K562 (cell line): Measurements from ENCODE around the gene IGFALS. TPM values are rescaled to one million over a fixed set of nuclear protein-coding genes. Genes with fewer than 3 reads are reported as not detected.
A peak's percentile ranks its signal among the peaks of the same experiment; 100 is the strongest.

Experiments
- ARID1B ChIP-seq: fragments of 450-650 bp; IDR thresholded peaks from 2 replicates; pipeline ENCODE4 v1.6.1; 2016; ENCODE audit warnings: antibody characterized with exemption, mild to moderate bottlenecking, inconsistent platforms
- E2F3 ChIP-seq: fragments of 250-450 bp; sonication (Bioruptor Pico); IDR thresholded peaks from 2 replicates; pipeline ENCODE4 v1.4.0; 2020; ENCODE audit warnings: mild to moderate bottlenecking
- FOXJ2 ChIP-seq: fragments of 200-800 bp; sonication (Bioruptor generic); IDR thresholded peaks from 2 replicates; pipeline ENCODE4 v1.6.1; 2016; ENCODE audit warnings: missing genetic modification characterization, missing compliant biosample characterization
- GABPA ChIP-seq: fragments of 200-800 bp; sonication (Bioruptor generic); conservative IDR thresholded peaks from 2 replicates; pipeline ENCODE4 v1.6.1; 2016; ENCODE audit warnings: low read depth, missing genetic modification characterization, missing compliant biosample characterization
- GATAD2A ChIP-seq: fragments of 450-650 bp; IDR thresholded peaks from 2 replicates; pipeline ENCODE4 v1.6.1; 2017
- MCM5 ChIP-seq: fragments of 450-650 bp; IDR thresholded peaks from 2 replicates; pipeline ENCODE4 v1.6.1; 2016; ENCODE audit warnings: low read depth
- NFXL1 ChIP-seq: fragments of 450-650 bp; formaldehyde crosslinking; IDR thresholded peaks from 2 replicates; pipeline ENCODE4 v1.4.0; 2021; ENCODE audit warnings: mild to moderate bottlenecking
- POLR2A ChIP-seq: fragments of 450-650 bp; conservative IDR thresholded peaks from 2 replicates; pipeline ENCODE4 v1.6.1; 2016
- RBM17 ChIP-seq: fragments of 200-400 bp; formaldehyde crosslinking; IDR thresholded peaks from 2 replicates; pipeline ENCODE4 v1.6.1; 2017; ENCODE audit warnings: low read depth, mild to moderate bottlenecking, low read length, borderline replicate concordance
- SRSF3 ChIP-seq: fragments of 200-400 bp; formaldehyde crosslinking; IDR thresholded peaks from 2 replicates; pipeline ENCODE4 v1.6.1; 2016; ENCODE audit warnings: mild to moderate bottlenecking, low read length, moderate library complexity; ENCODE audit not compliant: insufficient read depth
- ZC3H4 ChIP-seq: sonication (generic); formaldehyde crosslinking; IDR thresholded peaks from 2 replicates; pipeline ENCODE4 v1.9.0; 2021; ENCODE audit warnings: missing genetic modification reagents, borderline replicate concordance
- ZFX ChIP-seq: sonication (generic); formaldehyde crosslinking; IDR thresholded peaks from 2 replicates; pipeline ENCODE4 v1.8.0; 2022; ENCODE audit warnings: mild to moderate bottlenecking, missing genetic modification reagents, moderate library complexity
- ZNF232 ChIP-seq: sonication (generic); formaldehyde crosslinking; IDR thresholded peaks from 2 replicates; pipeline ENCODE4 v1.8.0; 2022; ENCODE audit warnings: mild to moderate bottlenecking, missing genetic modification reagents
- ZNF696 ChIP-seq: fragments of 250-450 bp; sonication (Bioruptor Pico); conservative IDR thresholded peaks from 2 replicates; pipeline ENCODE4 v1.4.0; 2020; ENCODE audit warnings: mild to moderate bottlenecking, moderate library complexity
- polyA plus RNA-seq, 8 experiments: library from polyadenylated mRNA; depleted of rRNA in 4 of 8; stranded (reverse) in 5 of 8; unstranded in 3 of 8; fragments of >200 nt; fragmentation: Nextera tagmentation in 2 of 8; fragmentation: Illumina TruSeq in 1 of 8; extraction: Ambion mirVana in 2 of 8; extraction: Trizol in 1 of 8; gene quantifications; 2 replicates each; pipeline versions ENCODE4 v1.2.1 to v1.2.3, GENCODE V29; 2011 to 2014; ENCODE audit warnings: inconsistent platforms in 1 of 8, missing spikeins in 1 of 8
- total RNA-seq, 7 experiments: library from RNA; depleted of rRNA in 6 of 7; stranded (reverse); fragments of >200 nt in 6 of 7; fragmentation: Illumina TruSeq in 2 of 7; extraction: Trizol in 2 of 7; gene quantifications; 2 replicates each; pipeline versions ENCODE4 v1.2.1 to v1.2.3, GENCODE V29; 2011 to 2021; ENCODE audit warnings: low replicate concordance in 1 of 7
- TF ChIP-seq, protein P1 (sequence below), 2 experiments: fragments of 450-650 bp; conservative IDR thresholded peaks; 2 replicates each; pipeline ENCODE4 v1.6.1; 2017; ENCODE audit warnings: mild to moderate bottlenecking in 2 of 2, moderate library complexity in 2 of 2
- TF ChIP-seq, protein P2 (sequence below): fragments of 200-800 bp; sonication (Bioruptor generic); IDR thresholded peaks from 2 replicates; pipeline ENCODE4 v1.6.1; 2016; ENCODE audit warnings: missing genetic modification characterization, missing compliant biosample characterization
- TF ChIP-seq, protein P3 (sequence below): fragments of 250-450 bp; sonication (Bioruptor Pico); IDR thresholded peaks from 2 replicates; pipeline ENCODE4 v1.5.1; 2021; ENCODE audit warnings: mild to moderate bottlenecking

Gene IGFALS
- total and polyA plus RNA-seq, 9 of the 15 experiments (the other 6 are each of a cell fraction or from before 2014, with no cell fraction given): not detected

DNA sequence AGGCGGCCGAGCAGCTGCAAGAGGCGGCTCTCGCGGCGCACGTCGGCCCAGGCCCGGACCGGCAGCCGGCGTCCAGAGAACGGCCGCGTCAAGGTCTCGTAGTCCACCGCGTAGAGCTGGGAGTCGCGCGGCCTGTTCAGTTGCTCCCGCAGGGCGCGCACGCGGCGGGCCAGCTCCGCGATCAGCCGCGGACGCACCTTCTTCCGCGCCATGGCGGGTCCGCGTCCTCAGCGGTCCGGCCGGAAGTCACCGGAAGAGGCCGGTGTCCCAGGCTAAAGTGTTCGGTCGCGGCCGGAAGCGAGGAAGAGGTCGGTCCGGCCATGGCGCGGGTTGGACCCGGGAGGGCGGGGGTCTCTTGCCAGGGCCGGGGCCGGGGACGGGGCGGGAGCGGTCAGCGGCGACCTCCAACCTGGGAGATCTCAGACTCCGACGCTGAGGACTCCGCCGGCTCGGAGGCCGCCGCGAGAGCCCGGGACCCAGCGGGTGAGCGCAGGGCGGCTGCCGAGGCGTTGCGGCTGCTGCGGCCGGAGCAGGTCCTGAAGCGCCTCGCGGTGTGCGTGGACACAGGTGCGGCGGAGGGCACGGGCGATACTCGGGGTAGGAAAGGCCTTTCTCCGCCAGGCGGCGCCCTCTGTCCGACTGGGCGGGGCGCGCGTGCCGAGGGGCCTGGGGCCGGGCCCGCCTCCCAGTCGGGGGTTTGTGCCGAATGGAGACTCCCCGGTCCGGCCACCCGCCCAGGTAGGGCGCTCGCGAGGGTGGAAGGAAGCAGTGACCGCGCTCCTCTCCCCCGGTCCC is 20.4 kb downstream of the IGFALS start, which contains the start of gene MRPS34 (continued):
- TF ChIP-seq, protein P1, sequence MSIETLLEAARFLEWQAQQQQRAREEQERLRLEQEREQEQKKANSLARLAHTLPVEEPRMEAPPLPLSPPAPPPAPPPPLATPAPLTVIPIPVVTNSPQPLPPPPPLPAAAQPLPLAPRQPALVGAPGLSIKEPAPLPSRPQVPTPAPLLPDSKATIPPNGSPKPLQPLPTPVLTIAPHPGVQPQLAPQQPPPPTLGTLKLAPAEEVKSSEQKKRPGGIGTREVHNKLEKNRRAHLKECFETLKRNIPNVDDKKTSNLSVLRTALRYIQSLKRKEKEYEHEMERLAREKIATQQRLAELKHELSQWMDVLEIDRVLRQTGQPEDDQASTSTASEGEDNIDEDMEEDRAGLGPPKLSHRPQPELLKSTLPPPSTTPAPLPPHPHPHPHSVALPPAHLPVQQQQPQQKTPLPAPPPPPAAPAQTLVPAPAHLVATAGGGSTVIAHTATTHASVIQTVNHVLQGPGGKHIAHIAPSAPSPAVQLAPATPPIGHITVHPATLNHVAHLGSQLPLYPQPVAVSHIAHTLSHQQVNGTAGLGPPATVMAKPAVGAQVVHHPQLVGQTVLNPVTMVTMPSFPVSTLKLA (conservative IDR thresholded peaks at IDR 0.05): peak; percentile 70 to 86
- no peak for TF ChIP-seq ARID1B
- TF ChIP-seq, protein P2, sequence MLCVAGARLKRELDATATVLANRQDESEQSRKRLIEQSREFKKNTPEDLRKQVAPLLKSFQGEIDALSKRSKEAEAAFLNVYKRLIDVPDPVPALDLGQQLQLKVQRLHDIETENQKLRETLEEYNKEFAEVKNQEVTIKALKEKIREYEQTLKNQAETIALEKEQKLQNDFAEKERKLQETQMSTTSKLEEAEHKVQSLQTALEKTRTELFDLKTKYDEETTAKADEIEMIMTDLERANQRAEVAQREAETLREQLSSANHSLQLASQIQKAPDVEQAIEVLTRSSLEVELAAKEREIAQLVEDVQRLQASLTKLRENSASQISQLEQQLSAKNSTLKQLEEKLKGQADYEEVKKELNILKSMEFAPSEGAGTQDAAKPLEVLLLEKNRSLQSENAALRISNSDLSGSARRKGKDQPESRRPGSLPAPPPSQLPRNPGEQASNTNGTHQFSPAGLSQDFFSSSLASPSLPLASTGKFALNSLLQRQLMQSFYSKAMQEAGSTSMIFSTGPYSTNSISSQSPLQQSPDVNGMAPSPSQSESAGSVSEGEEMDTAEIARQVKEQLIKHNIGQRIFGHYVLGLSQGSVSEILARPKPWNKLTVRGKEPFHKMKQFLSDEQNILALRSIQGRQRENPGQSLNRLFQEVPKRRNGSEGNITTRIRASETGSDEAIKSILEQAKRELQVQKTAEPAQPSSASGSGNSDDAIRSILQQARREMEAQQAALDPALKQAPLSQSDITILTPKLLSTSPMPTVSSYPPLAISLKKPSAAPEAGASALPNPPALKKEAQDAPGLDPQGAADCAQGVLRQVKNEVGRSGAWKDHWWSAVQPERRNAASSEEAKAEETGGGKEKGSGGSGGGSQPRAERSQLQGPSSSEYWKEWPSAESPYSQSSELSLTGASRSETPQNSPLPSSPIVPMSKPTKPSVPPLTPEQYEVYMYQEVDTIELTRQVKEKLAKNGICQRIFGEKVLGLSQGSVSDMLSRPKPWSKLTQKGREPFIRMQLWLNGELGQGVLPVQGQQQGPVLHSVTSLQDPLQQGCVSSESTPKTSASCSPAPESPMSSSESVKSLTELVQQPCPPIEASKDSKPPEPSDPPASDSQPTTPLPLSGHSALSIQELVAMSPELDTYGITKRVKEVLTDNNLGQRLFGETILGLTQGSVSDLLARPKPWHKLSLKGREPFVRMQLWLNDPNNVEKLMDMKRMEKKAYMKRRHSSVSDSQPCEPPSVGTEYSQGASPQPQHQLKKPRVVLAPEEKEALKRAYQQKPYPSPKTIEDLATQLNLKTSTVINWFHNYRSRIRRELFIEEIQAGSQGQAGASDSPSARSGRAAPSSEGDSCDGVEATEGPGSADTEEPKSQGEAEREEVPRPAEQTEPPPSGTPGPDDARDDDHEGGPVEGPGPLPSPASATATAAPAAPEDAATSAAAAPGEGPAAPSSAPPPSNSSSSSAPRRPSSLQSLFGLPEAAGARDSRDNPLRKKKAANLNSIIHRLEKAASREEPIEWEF: no peak
- peak; percentile 90 for TF ChIP-seq POLR2A
- 0 out of 2 replicates have a peak, but pooled peaks have one; percentile 31 for TF ChIP-seq ZNF232 (CRISPR knock-in tag)
- no peak for TF ChIP-seq NFXL1 (CRISPR knock-in tag)
- no peak for TF ChIP-seq MCM5
- TF ChIP-seq ZFX (CRISPR knock-in tag): peak; percentile 93
- TF ChIP-seq SRSF3: no peak
- TF ChIP-seq E2F3: peak; percentile 85
- no peak for TF ChIP-seq ZC3H4 (CRISPR knock-in tag)
- TF ChIP-seq FOXJ2 (tag): 0 out of 2 replicates have a peak, but pooled peaks have one; percentile 35
- no peak for TF ChIP-seq RBM17
- no peak for TF ChIP-seq ZNF696
- peak; percentile 100 for TF ChIP-seq GABPA
- TF ChIP-seq, protein P3, sequence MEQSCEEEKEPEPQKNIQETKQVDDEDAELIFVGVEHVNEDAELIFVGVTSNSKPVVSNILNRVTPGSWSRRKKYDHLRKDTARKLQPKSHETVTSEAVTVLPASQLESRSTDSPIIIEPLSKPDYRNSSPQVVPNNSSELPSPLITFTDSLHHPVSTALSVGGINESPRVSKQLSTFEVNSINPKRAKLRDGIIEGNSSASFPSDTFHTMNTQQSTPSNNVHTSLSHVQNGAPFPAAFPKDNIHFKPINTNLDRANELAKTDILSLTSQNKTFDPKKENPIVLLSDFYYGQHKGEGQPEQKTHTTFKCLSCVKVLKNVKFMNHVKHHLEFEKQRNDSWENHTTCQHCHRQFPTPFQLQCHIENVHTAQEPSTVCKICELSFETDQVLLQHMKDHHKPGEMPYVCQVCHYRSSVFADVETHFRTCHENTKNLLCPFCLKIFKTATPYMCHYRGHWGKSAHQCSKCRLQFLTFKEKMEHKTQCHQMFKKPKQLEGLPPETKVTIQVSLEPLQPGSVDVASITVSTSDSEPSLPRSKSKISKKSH (CRISPR knock-in tag): no peak
- no peak for TF ChIP-seq GATAD2A
